Small intestine (tissue), 7 donors: Measurements from ENCODE around the gene ACAP2. TPM values are rescaled to one million over a fixed set of nuclear protein-coding genes. Genes with fewer than 3 reads are reported as not detected.
A peak's percentile ranks its signal among the peaks of the same experiment; 100 is the strongest.

Experiments used
- DNase-seq, 2 donors: peaks; one replicate each; pipeline versions ENCODE4 v3.0.0 to v3.0.0-alpha.2; 2013
- FAIRE-seq: peaks from 2 replicates; lab custom pipeline; 2012; peaks lifted over from hg19 to GRCh38; lab: Jason Lieb, UNC
- H3K27ac ChIP-seq, 3 donors: one replicate each; pipeline ENCODE4 v1.5.1; 2013; ENCODE audit warnings: low read length in 2 of 3, mild to moderate bottlenecking in 2 of 3, control low read depth in 1 of 3, inconsistent platforms in 1 of 3, low read depth in 1 of 3, moderate library complexity in 1 of 3
- H3K27me3 ChIP-seq, 3 donors: one replicate each; pipeline ENCODE4 v1.6.1; 2013; ENCODE audit warnings: low read length in 3 of 3, inconsistent platforms in 1 of 3; ENCODE audit not compliant: control insufficient read depth in 3 of 3, insufficient read depth in 3 of 3
- H3K36me3 ChIP-seq, 3 donors: one replicate each; pipeline ENCODE4 v1.6.1; 2013; ENCODE audit warnings: low read length in 3 of 3, inconsistent platforms in 1 of 3, low read depth in 1 of 3, mild to moderate bottlenecking in 1 of 3, moderate library complexity in 1 of 3; ENCODE audit not compliant: control insufficient read depth in 3 of 3, insufficient read depth in 2 of 3
- H3K4me1 ChIP-seq, 3 donors: one replicate each; pipeline ENCODE4 v1.6.1; 2013; ENCODE audit warnings: low read length in 2 of 3, inconsistent platforms in 1 of 3, low read depth in 1 of 3, mild to moderate bottlenecking in 1 of 3, moderate library complexity in 1 of 3; ENCODE audit not compliant: control insufficient read depth in 3 of 3, insufficient read depth in 2 of 3
- H3K4me3 ChIP-seq, 3 donors: one replicate each; pipeline ENCODE4 v1.5.1; 2013; ENCODE audit warnings: low read length in 3 of 3, control low read depth in 1 of 3, inconsistent platforms in 1 of 3, low read depth in 1 of 3, mild to moderate bottlenecking in 1 of 3, moderate library complexity in 1 of 3
- H3K9me3 ChIP-seq, 2 donors: one replicate each; pipeline ENCODE4 v1.6.1; 2013; ENCODE audit warnings: low read depth in 1 of 2, low read length in 1 of 2; ENCODE audit not compliant: control insufficient read depth in 2 of 2, insufficient read depth in 1 of 2
- WGBS, 3 donors: extraction: QIAGEN DNeasy Blood & Tissue Kit; methylation state at CpG; one replicate each; pipeline ENCODE4 v1.1.7; 2013; 5-methylcytosine and 5-hydroxymethylcytosine counted together
- polyA plus RNA-seq, 4 donors: library from polyadenylated mRNA; stranded (reverse) in 3 of 4; unstranded in 1 of 4; fragments of 200-250 nt in 3 of 4; fragments of 120-200 nt in 1 of 4; gene quantifications; one replicate each; pipeline versions ENCODE4 v1.2.1 to v1.2.3, GENCODE V29; 2013
- donor health status: healthy with polysubstance abuse.
- donor health status: control.
- donor health status: control.
- donor health status: Bipolar disorder and iron deficiency.
- donor health status: healthy.

Gene ACAP2
- polyA plus RNA-seq, 4 donors, result 9.2 to 30.5 (median 10.3) TPM

DNA sequence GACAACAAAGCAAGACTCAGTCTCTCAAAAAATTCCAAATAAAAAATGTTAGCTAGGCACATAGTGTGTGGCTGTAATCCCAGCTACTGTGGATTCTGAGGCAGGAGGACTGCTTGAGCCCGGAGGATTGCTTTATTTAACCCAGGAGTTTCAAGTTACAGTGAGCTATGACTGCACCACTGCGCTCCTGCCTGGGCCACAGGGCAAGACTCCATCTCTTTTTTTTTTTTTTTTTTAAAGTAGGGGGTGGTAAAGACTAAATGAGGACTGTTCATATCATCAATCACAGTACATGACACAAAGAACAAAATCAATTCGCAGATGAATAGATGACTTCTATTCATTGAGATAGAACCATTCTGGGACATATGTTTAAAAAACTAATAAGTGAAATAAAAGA, 48.1 kb downstream of the ACAP2 start:
- DNase-seq (no peak), FAIRE-seq (no peak)
- Histone ChIP-seq H3K36me3 (peaks cover 0 to 5% (median 0%) of the 10 kb centered on the region in 3 donors), H3K27me3 (no peaks in the 10 kb centered on the region), H3K4me1 (peaks cover 0 to 4% (median 2%) of the 10 kb centered on the region in 3 donors), H3K4me3 (no peak overlapping the region), H3K9me3 (no peaks in the 10 kb centered on the region), H3K27ac (no peak overlapping the region)
- WGBS, 3 donors, result 89 to 96% (median 92%) methylated on average over 3 of the region's 3 CpGs

GRCh38 chr3:195394024-195394423, 48.8 kb downstream of the ACAP2 start:
- Histone ChIP-seq H3K36me3 (peaks cover 0 to 6% (median 0%) of the 10 kb centered on the region in 3 donors), H3K4me1 (peaks cover 0 to 4% (median 2%) of the 10 kb centered on the region in 3 donors), H3K27me3 (no peaks in the 10 kb centered on the region), H3K9me3 (no peaks in the 10 kb centered on the region), H3K27ac (no peak overlapping the region), H3K4me3 (no peak overlapping the region)
- DNase-seq (no peak), FAIRE-seq (no peak)
- 86 to 89% (median 89%) methylated on average over 7 of the region's 7 CpGs for WGBS, 3 donors

- peak; percentile 87 to 96 for DNase-seq
These were observed 54.4 kb downstream of the ACAP2 start for GRCh38 chr3:195388380-195388779.

GRCh38 chr3:195386739-195387138, 56.1 kb downstream of the ACAP2 start:
- no peak overlapping the region for H3K4me3 ChIP-seq
- DNase-seq (no peak), FAIRE-seq (no peak)
- peaks cover 0 to 6% (median 0%) of the 10 kb centered on the region in 3 donors for H3K36me3 ChIP-seq
- peaks cover 0 to 15% (median 0%) of the 10 kb centered on the region in 3 donors for H3K4me1 ChIP-seq
- no peaks in the 10 kb centered on the region for H3K9me3 ChIP-seq
- no peaks in the 10 kb centered on the region for H3K27me3 ChIP-seq
- H3K27ac ChIP-seq, result no peak overlapping the region
- WGBS, 3 donors, result 94 to 98% (median 95%) methylated on average over 3 of the region's 3 CpGs

More at GRCh38 chr3:195388380-195388779, 54.4 kb downstream of the ACAP2 start:
- 24 to 71% (median 37%) methylated on average over 2 of the region's 2 CpGs for WGBS, 3 donors
- FAIRE-seq, result no peak
- peaks cover 0 to 15% (median 0%) of the 10 kb centered on the region in 3 donors for H3K4me1 ChIP-seq
- no peaks in the 10 kb centered on the region for H3K9me3 ChIP-seq
- H3K27me3 ChIP-seq, result no peaks in the 10 kb centered on the region
- peaks cover 0 to 6% (median 0%) of the 10 kb centered on the region in 3 donors for H3K36me3 ChIP-seq
- no peak overlapping the region for H3K4me3 ChIP-seq
- H3K27ac ChIP-seq, result peak overlapping the region in 2 of 3 donors; percentile 53 to 77

DNA sequence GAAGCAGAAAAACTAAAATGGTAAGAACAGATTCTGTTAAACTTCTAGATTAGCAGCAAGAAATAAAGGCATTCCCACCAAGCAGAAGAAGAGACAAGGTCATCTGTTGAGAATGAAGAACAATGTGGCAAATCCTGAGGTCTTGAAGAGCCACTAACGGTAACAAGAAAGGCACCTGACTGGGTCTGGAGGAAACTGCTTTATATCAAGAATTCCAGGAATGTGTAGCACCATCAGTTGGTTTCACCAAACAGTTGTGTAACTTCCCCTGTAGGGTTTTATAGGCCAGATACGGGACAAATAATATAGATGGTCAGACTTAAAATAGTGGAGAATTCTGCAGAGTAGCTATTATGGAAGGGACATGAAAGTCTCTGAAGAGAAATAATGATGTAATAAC, 57.3 kb downstream of the ACAP2 start:
- DNase-seq (no peak), FAIRE-seq (no peak)
- Histone ChIP-seq H3K4me1 (peaks cover 0 to 15% (median 0%) of the 10 kb centered on the region in 3 donors), H3K9me3 (no peaks in the 10 kb centered on the region), H3K4me3 (no peak overlapping the region), H3K27me3 (no peaks in the 10 kb centered on the region), H3K27ac (no peak overlapping the region), H3K36me3 (peaks cover 0 to 6% (median 0%) of the 10 kb centered on the region in 3 donors)
- WGBS, 3 donors, result 82 to 94% (median 83%) methylated on average over 2 of the region's 2 CpGs

GRCh38 chr3:195384952-195385351, 57.9 kb downstream of the ACAP2 start:
- H3K4me1 ChIP-seq, result peaks cover 0 to 15% (median 0%) of the 10 kb centered on the region in 3 donors
- H3K36me3 ChIP-seq, result peaks cover 0 to 4% (median 0%) of the 10 kb centered on the region in 3 donors
- WGBS, 3 donors, result 93 to 96% (median 95%) methylated on average over 1 of the region's 1 CpG
- H3K27ac ChIP-seq, result no peak overlapping the region
- H3K9me3 ChIP-seq, result no peaks in the 10 kb centered on the region
- DNase-seq (no peak), FAIRE-seq (no peak)
- H3K4me3 ChIP-seq, result no peak overlapping the region
- no peaks in the 10 kb centered on the region for H3K27me3 ChIP-seq

GRCh38 chr3:195372220-195372619, 70.6 kb downstream of the ACAP2 start:
- H3K27me3 ChIP-seq, result no peaks in the 10 kb centered on the region
- FAIRE-seq, result no peak
- H3K4me1 ChIP-seq, result no peaks in the 10 kb centered on the region
- DNase-seq, result no peak
- H3K4me3 ChIP-seq, result no peak overlapping the region
- no peak overlapping the region for H3K27ac ChIP-seq
- peaks cover 0 to 19% (median 0%) of the 10 kb centered on the region in 3 donors for H3K36me3 ChIP-seq
- WGBS, 3 donors, result 97 to 99% (median 98%) methylated on average over 7 of the region's 7 CpGs
- no peaks in the 10 kb centered on the region for H3K9me3 ChIP-seq

DNA sequence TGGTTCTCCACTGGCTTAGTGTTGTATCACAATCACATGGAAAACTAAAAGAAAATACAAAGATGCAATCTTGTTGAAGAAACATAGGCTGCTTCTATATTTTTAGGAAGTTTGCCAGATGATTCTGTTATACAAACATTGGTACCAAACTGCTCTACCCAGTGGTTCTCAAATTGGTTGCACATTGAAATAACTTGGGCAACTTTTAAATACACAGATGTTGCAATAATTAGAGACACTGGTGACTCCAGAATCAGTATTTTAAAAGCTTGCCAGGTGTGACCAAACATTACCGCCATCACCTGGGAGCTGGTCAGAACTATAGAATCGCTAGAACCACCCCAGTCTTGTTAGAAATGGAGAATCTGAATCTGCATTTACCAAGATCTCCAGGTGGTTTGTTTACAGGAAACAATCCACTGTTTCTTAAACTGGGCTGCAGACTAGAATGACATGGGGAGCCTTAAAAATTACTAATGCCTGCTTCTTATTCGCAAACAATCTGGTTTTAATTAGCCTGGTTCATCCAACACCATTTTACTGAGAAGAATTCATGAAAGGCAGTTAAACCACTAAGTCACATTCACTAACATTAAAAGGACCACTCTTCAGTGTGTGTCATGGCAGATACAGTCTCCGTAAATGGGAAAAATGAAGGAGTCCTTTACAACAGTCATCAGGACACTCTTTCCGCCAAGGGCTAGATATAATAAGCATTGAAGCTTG, 76.5 kb downstream of the ACAP2 start:
- peaks cover 0 to 7% (median 0%) of the 10 kb centered on the region in 3 donors for H3K36me3 ChIP-seq
- no peaks in the 10 kb centered on the region for H3K27me3 ChIP-seq
- no peak overlapping the region for H3K27ac ChIP-seq
- H3K9me3 ChIP-seq, result no peaks in the 10 kb centered on the region
- WGBS, 3 donors, result 95 to 99% (median 99%) methylated on average over 5 of the region's 5 CpGs
- no peak for FAIRE-seq
- H3K4me1 ChIP-seq, result no peaks in the 10 kb centered on the region
- no peak overlapping the region for H3K4me3 ChIP-seq
- DNase-seq, result no peak
